ENCODE measurements around the gene WDR59.

The WDR59 gene

GRCh38 chr16:74975591-74975990, 9.3 kb downstream of the WDR59 start:
- no peak overlapping the region for H3K9ac ChIP-seq (ENCODE audit: low read length)
- WGBS (ENCODE audit: extremely low coverage, insufficient coverage, insufficient read length): 100% methylated on average over 2 of the region's 5 CpGs
- no peak overlapping the region for H3K18ac ChIP-seq (ENCODE audit: low read length)
- no peak overlapping the region for H2AFZ ChIP-seq (ENCODE audit: insufficient read depth, low read length, poor library complexity)
- H3K9me3 ChIP-seq (ENCODE audit: insufficient read depth, low read depth, low read length): no peaks in the 10 kb centered on the region
- no peak for DNase-seq
- H2BK12ac ChIP-seq (ENCODE audit: low read length): no peak overlapping the region
- H3K27ac ChIP-seq (ENCODE audit: low read depth, low read length): no peak overlapping the region
- no peaks in the 10 kb centered on the region for H3K4me1 ChIP-seq (ENCODE audit: control insufficient read depth in 1 of 2, insufficient read depth in 2 of 2, low read length in 2 of 2)
- no peak overlapping the region for H3K23ac ChIP-seq (ENCODE audit: low read length)
- peaks cover 11 to 13% of the 10 kb centered on the region in 2 experiments for H3K36me3 ChIP-seq (ENCODE audit: control insufficient read depth in 1 of 2, insufficient read depth in 2 of 2, low read length in 2 of 2)
- no peak overlapping the region for H2BK120ac ChIP-seq (ENCODE audit: insufficient read depth, low read length, poor library complexity)
- no peak overlapping the region for H4K91ac ChIP-seq (ENCODE audit: low read depth, low read length)
- no peaks in the 10 kb centered on the region for H3K79me1 ChIP-seq (ENCODE audit: low read length)
- no peak overlapping the region for H4K8ac ChIP-seq (ENCODE audit: low read depth, low read length)
- no peak overlapping the region for H2BK5ac ChIP-seq (ENCODE audit: low read depth, low read length, poor library complexity)
- no peak overlapping the region for H2AK5ac ChIP-seq (ENCODE audit: low read length)
- H4K12ac ChIP-seq (ENCODE audit: low read depth, low read length): no peak overlapping the region
- no peaks in the 10 kb centered on the region for H3K27me3 ChIP-seq (ENCODE audit: insufficient read depth, low read length)
- no peak overlapping the region for H3K14ac ChIP-seq (ENCODE audit: low read length)
- no peaks in the 10 kb centered on the region for H3K79me2 ChIP-seq (ENCODE audit: control insufficient read depth, insufficient read depth, low read length, poor library complexity)
- no peak overlapping the region for H3K4ac ChIP-seq (ENCODE audit: low read depth, low read length)
- no peak overlapping the region for H3K4me2 ChIP-seq (ENCODE audit: low read length)
- no peak overlapping the region for H3K4me3 ChIP-seq (ENCODE audit: low read depth, low read length)

DNA sequence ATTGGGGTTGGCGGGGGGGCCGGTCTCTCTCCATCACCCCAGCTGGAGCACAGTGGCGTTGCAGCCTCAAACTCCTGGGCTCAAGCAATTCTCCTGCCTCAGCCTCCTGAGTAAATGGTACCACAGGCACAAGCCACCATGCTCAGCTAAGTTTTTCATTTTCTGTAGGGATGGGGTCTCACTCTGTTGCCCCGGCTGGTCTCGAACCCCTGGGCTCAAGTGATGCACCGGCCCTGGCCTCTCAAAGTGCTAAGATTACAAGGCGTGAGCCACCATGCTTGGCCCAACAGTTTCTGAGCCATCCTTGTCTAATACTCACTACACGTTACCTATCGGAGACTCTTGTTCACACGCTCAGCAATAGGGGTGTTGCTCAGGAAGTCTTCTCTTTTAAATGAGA, 11.6 kb downstream of the WDR59 start:
- Histone ChIP-seq H2BK120ac (ENCODE audit: insufficient read depth, low read length, poor library complexity) (no peak overlapping the region), H3K79me1 (ENCODE audit: low read length) (no peaks in the 10 kb centered on the region), H2BK12ac (ENCODE audit: low read length) (no peak overlapping the region), H4K12ac (ENCODE audit: low read depth, low read length) (no peak overlapping the region), H3K27me3 (ENCODE audit: insufficient read depth, low read length) (no peaks in the 10 kb centered on the region), H3K4me2 (ENCODE audit: low read length) (no peak overlapping the region), H2AK5ac (ENCODE audit: low read length) (no peak overlapping the region), H2BK5ac (ENCODE audit: low read depth, low read length, poor library complexity) (no peak overlapping the region), H4K8ac (ENCODE audit: low read depth, low read length) (no peak overlapping the region), H4K91ac (ENCODE audit: low read depth, low read length) (no peak overlapping the region), H3K4me3 (ENCODE audit: low read depth, low read length) (no peak overlapping the region), H3K18ac (ENCODE audit: low read length) (no peak overlapping the region), H3K4me1 (ENCODE audit: control insufficient read depth in 1 of 2, insufficient read depth in 2 of 2, low read length in 2 of 2) (no peaks in the 10 kb centered on the region), H3K9me3 (ENCODE audit: insufficient read depth, low read depth, low read length) (no peaks in the 10 kb centered on the region), H3K9ac (ENCODE audit: low read length) (no peak overlapping the region), H3K14ac (ENCODE audit: low read length) (no peak overlapping the region), H3K36me3 (ENCODE audit: control insufficient read depth in 1 of 2, insufficient read depth in 2 of 2, low read length in 2 of 2) (peaks cover 11 to 13% of the 10 kb centered on the region in 2 experiments), H3K4ac (ENCODE audit: low read depth, low read length) (no peak overlapping the region), H3K79me2 (ENCODE audit: control insufficient read depth, insufficient read depth, low read length, poor library complexity) (no peaks in the 10 kb centered on the region), H3K27ac (ENCODE audit: low read depth, low read length) (no peak overlapping the region), H2AFZ (ENCODE audit: insufficient read depth, low read length, poor library complexity) (no peak overlapping the region), H3K23ac (ENCODE audit: low read length) (no peak overlapping the region)
- DNase-seq: no peak
- no CpG with 5 or more reads among the region's 10 CpGs for WGBS (ENCODE audit: extremely low coverage, insufficient coverage, insufficient read length)

DNA sequence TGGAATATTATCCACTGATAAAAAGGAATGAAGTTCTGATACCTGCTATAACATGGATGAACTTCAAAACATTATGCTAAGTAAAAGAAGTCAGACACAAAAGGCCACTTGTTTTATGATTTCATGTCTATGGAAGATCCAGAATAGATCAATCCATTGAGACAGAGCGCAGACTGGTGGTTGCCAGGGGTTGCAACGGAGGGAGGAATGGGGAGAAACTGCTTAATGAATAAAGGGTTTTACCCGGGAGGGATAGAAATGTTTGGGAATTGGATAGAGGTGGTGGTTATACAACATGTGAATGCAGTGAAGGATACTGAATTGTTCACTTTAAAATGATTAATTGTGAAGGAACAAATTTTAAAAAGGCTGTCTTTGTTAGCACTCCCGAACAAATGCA, 30.2 kb downstream of the WDR59 start:
- Histone ChIP-seq H3K27ac (ENCODE audit: low read depth, low read length) (no peak overlapping the region), H3K79me1 (ENCODE audit: low read length) (no peaks in the 10 kb centered on the region), H2BK12ac (ENCODE audit: low read length) (no peak overlapping the region), H3K9ac (ENCODE audit: low read length) (no peak overlapping the region), H3K4me2 (ENCODE audit: low read length) (no peak overlapping the region), H2BK120ac (ENCODE audit: insufficient read depth, low read length, poor library complexity) (no peak overlapping the region), H3K14ac (ENCODE audit: low read length) (no peak overlapping the region), H2AFZ (ENCODE audit: insufficient read depth, low read length, poor library complexity) (no peak overlapping the region), H4K12ac (ENCODE audit: low read depth, low read length) (no peak overlapping the region), H2AK5ac (ENCODE audit: low read length) (no peak overlapping the region), H2BK5ac (ENCODE audit: low read depth, low read length, poor library complexity) (no peak overlapping the region), H3K27me3 (ENCODE audit: insufficient read depth, low read length) (no peaks in the 10 kb centered on the region), H4K8ac (ENCODE audit: low read depth, low read length) (no peak overlapping the region), H3K79me2 (ENCODE audit: control insufficient read depth, insufficient read depth, low read length, poor library complexity) (no peaks in the 10 kb centered on the region), H3K4ac (ENCODE audit: low read depth, low read length) (no peak overlapping the region), H3K4me1 (ENCODE audit: control insufficient read depth in 1 of 2, insufficient read depth in 2 of 2, low read length in 2 of 2) (no peaks in the 10 kb centered on the region), H3K4me3 (ENCODE audit: low read depth, low read length) (no peak overlapping the region), H4K91ac (ENCODE audit: low read depth, low read length) (no peak overlapping the region), H3K9me3 (ENCODE audit: insufficient read depth, low read depth, low read length) (no peaks in the 10 kb centered on the region), H3K18ac (ENCODE audit: low read length) (no peak overlapping the region), H3K36me3 (ENCODE audit: control insufficient read depth in 1 of 2, insufficient read depth in 2 of 2, low read length in 2 of 2) (peaks cover 11 to 34% of the 10 kb centered on the region in 2 experiments), H3K23ac (ENCODE audit: low read length) (no peak overlapping the region)
- no peak for DNase-seq
- WGBS (ENCODE audit: extremely low coverage, insufficient coverage, insufficient read length): no CpG with 5 or more reads among the region's 4 CpGs

DNA sequence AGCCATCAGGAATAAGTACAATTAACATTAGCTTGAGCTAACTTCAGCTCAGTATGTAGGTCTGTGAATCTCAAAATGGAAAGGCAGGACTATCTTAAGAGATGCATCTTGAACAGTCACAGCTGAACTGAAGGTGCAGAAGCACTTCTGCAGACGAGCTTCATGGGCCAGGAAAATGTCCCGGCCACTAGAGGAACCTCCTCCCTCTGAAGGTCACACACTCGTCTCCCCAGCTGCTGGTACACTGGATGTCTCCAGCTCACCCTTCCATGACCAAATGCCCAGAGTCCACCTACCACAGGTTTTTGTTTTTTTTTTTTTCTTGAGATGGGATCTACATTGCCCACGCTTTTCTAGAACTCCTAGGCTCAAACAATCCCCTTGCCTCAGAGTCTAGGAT, 33.2 kb downstream of the WDR59 start:
- Histone ChIP-seq H3K9ac (ENCODE audit: low read length) (no peak overlapping the region), H3K36me3 (ENCODE audit: control insufficient read depth in 1 of 2, insufficient read depth in 2 of 2, low read length in 2 of 2) (peaks cover 9 to 32% of the 10 kb centered on the region in 2 experiments), H3K23ac (ENCODE audit: low read length) (no peak overlapping the region), H2BK12ac (ENCODE audit: low read length) (no peak overlapping the region), H3K79me1 (ENCODE audit: low read length) (no peaks in the 10 kb centered on the region), H3K9me3 (ENCODE audit: insufficient read depth, low read depth, low read length) (no peaks in the 10 kb centered on the region), H3K4ac (ENCODE audit: low read depth, low read length) (no peak overlapping the region), H3K4me3 (ENCODE audit: low read depth, low read length) (no peak overlapping the region), H4K12ac (ENCODE audit: low read depth, low read length) (no peak overlapping the region), H3K79me2 (ENCODE audit: control insufficient read depth, insufficient read depth, low read length, poor library complexity) (no peaks in the 10 kb centered on the region), H3K27ac (ENCODE audit: low read depth, low read length) (no peak overlapping the region), H4K8ac (ENCODE audit: low read depth, low read length) (no peak overlapping the region), H3K4me2 (ENCODE audit: low read length) (no peak overlapping the region), H2AFZ (ENCODE audit: insufficient read depth, low read length, poor library complexity) (no peak overlapping the region), H2BK5ac (ENCODE audit: low read depth, low read length, poor library complexity) (no peak overlapping the region), H3K4me1 (ENCODE audit: control insufficient read depth in 1 of 2, insufficient read depth in 2 of 2, low read length in 2 of 2) (peaks cover 4 to 5% of the 10 kb centered on the region in 2 experiments), H3K14ac (ENCODE audit: low read length) (no peak overlapping the region), H3K27me3 (ENCODE audit: insufficient read depth, low read length) (no peaks in the 10 kb centered on the region), H4K91ac (ENCODE audit: low read depth, low read length) (no peak overlapping the region), H2AK5ac (ENCODE audit: low read length) (no peak overlapping the region), H3K18ac (ENCODE audit: low read length) (no peak overlapping the region), H2BK120ac (ENCODE audit: insufficient read depth, low read length, poor library complexity) (no peak overlapping the region)
- no CpG with 5 or more reads among the region's 4 CpGs for WGBS (ENCODE audit: extremely low coverage, insufficient coverage, insufficient read length)
- no peak for DNase-seq

Data from trophoblast cell (in vitro differentiated cells and primary cell).